22Rv1 (cell line): ENCODE results near the gene DTD1.

ENCODE experiments used
- CTCF ChIP-seq: fragments of 450-650 bp; IDR thresholded peaks from 2 replicates; pipeline ENCODE4 v1.5.1; 2017; ENCODE audit warnings: mild to moderate bottlenecking
- ZFX ChIP-seq: fragments of 450-650 bp; IDR thresholded peaks from 2 replicates; pipeline ENCODE4 v1.6.1; 2017; ENCODE audit warnings: antibody characterized with exemption, borderline replicate concordance

GRCh38 chr20:18811186-18811585 is 223.3 kb downstream of the DTD1 start:
- TF ChIP-seq CTCF: no peak
- no peak for TF ChIP-seq ZFX
